ENCODE results near the gene IKZF1.

The IKZF1 gene

GRCh38 chr7:50284296-50284695 is 20.2 kb upstream of the IKZF1 start:
- no peak for DNase-seq

GRCh38 chr7:50285269-50285668 is 19.2 kb upstream of the IKZF1 start:
- DNase-seq, result no peak

- DNase-seq, result no peak
These were observed 17.4 kb upstream of the IKZF1 start for GRCh38 chr7:50287129-50287528.

- no peak for DNase-seq
These were observed 12.3 kb upstream of the IKZF1 start for GRCh38 chr7:50292165-50292757.

- no peak for DNase-seq
These were observed 11.8 kb upstream of the IKZF1 start for GRCh38 chr7:50292763-50293162.

GRCh38 chr7:50293509-50294179 is 10.9 kb upstream of the IKZF1 start:
- DNase-seq, result no peak

- DNase-seq, result no peak
These were observed 9.4 kb upstream of the IKZF1 start for GRCh38 chr7:50295133-50295532.

- DNase-seq, result no peak
These were observed 7.7 kb upstream of the IKZF1 start for GRCh38 chr7:50296799-50297198.

GRCh38 chr7:50298811-50299562 is 5.5 kb upstream of the IKZF1 start:
- DNase-seq, result no peak

- no peak for DNase-seq
These were observed 4.2 kb upstream of the IKZF1 start for GRCh38 chr7:50300336-50300735.

- DNase-seq, result no peak
These were observed 1.8 kb upstream of the IKZF1 start for GRCh38 chr7:50302486-50303334.

GRCh38 chr7:50303335-50304128 is 984 bp upstream of the IKZF1 start:
- DNase-seq, result no peak

- no peak for DNase-seq
These were observed 531 bp downstream of the IKZF1 start for GRCh38 chr7:50304911-50305582.

GRCh38 chr7:50305583-50306493 is 1.3 kb downstream of the IKZF1 start:
- DNase-seq, result no peak

GRCh38 chr7:50306494-50307367 is 2.2 kb downstream of the IKZF1 start:
- no peak for DNase-seq

- DNase-seq, result no peak
These were observed 3.0 kb downstream of the IKZF1 start for GRCh38 chr7:50307368-50308032.

- no peak for DNase-seq
These were observed 3.7 kb downstream of the IKZF1 start for GRCh38 chr7:50308203-50308531.

- DNase-seq, result no peak
These were observed 4.2 kb downstream of the IKZF1 start for GRCh38 chr7:50308532-50309385.
